ENCODE measurements around the gene MTREX. TPM values are rescaled to one million over a fixed set of nuclear protein-coding genes. Genes with fewer than 3 reads are reported as not detected.

MTREX gene
- total and polyA plus RNA-seq, 2 of the 8 experiments (the other 6 are each of a cell fraction or from before 2014, with no cell fraction given) = 16.0 to 130 TPM

GRCh38 chr5:55258339-55258738, 49.5 kb upstream of the MTREX start:
- Histone ChIP-seq H3K27ac (ENCODE audit: low read depth, low read length) (no peak overlapping the region), H4K8ac (ENCODE audit: extremely low read depth, insufficient read depth, low read length) (no peak overlapping the region), H3K27me3 (replicated peaks in 1 of 4; ENCODE audit: control insufficient read depth in 3 of 4, extremely low read depth in 1 of 4, insufficient read depth in 3 of 4, low read length in 3 of 4) (no peaks in the 10 kb centered on the region), H3K56ac (replicated peaks; ENCODE audit: insufficient read length, low read depth, low read length) (no peak overlapping the region), H3K36me3 (ENCODE audit: control insufficient read depth in 2 of 4, insufficient read depth in 4 of 4, low read length in 3 of 4) (peaks cover 2 to 33% (median 4%) of the 10 kb centered on the region in 4 experiments; a peak in 4 of 8 replicates), H4K5ac (ENCODE audit: insufficient read length, low read depth, low read length) (no peak overlapping the region), H2BK5ac (ENCODE audit: low read depth, low read length) (no peak overlapping the region), H4K91ac (replicated peaks; ENCODE audit: insufficient read length, low read length) (no peak overlapping the region), H3K18ac (ENCODE audit: extremely low read depth, low read length) (no peak overlapping the region), H2AK5ac (ENCODE audit: low read depth, low read length) (no peak overlapping the region), H3K79me2 (ENCODE audit: control insufficient read depth in 1 of 2, insufficient read depth in 2 of 2, low read length in 2 of 2) (no peaks in the 10 kb centered on the region), H3K9me3 (ENCODE audit: insufficient read depth in 2 of 2, low read depth in 1 of 2, low read length in 1 of 2) (no peaks in the 10 kb centered on the region), H3K9ac (replicated peaks in 1 of 4; ENCODE audit: extremely low read depth in 1 of 4, low read depth in 3 of 4, low read length in 3 of 4) (no peak overlapping the region), H4K20me1 (replicated peaks in 1 of 2; ENCODE audit: control insufficient read depth in 1 of 2, insufficient read depth in 2 of 2, low read length in 2 of 2) (no peaks in the 10 kb centered on the region), H2BK15ac (ENCODE audit: low read length) (no peak overlapping the region), H2AFZ (ENCODE audit: low read length) (no peak overlapping the region), H2BK120ac (replicated peaks; ENCODE audit: low read depth, low read length) (no peak overlapping the region), H3K4ac (replicated peaks; ENCODE audit: insufficient read length, low read depth, low read length) (no peak overlapping the region), H3K4me2 (ENCODE audit: insufficient read depth in 1 of 2, low read depth in 2 of 2, low read length in 2 of 2) (no peak overlapping the region), H2BK12ac (ENCODE audit: low read depth, low read length) (no peak overlapping the region), H3K4me3 (ENCODE audit: extremely low read depth in 1 of 4, insufficient read depth in 2 of 4, low read depth in 3 of 4, low read length in 4 of 4) (no peak overlapping the region), H3K79me1 (ENCODE audit: low read depth, low read length) (no peaks in the 10 kb centered on the region), H3K23ac (ENCODE audit: insufficient read length) (no peak overlapping the region), H3K23me2 (ENCODE audit: low read depth, low read length) (no peaks in the 10 kb centered on the region), H3K4me1 (replicated peaks in 1 of 4; ENCODE audit: control insufficient read depth in 3 of 4, insufficient read depth in 4 of 4, low read length in 3 of 4) (no peaks in the 10 kb centered on the region), H3K14ac (ENCODE audit: insufficient read length) (no peak overlapping the region), H2BK20ac (ENCODE audit: low read length) (no peak overlapping the region)
- DNase-seq (ENCODE audit: low read depth in 1 of 2, low spot score in 2 of 2) = no peak
- TF ChIP-seq TCF12 (IDR thresholded peaks at IDR 0.05; ENCODE audit: low read depth, low read length) = no peak
- ChIA-PET POLR2A (ENCODE audit: partially characterized antibody) (no interaction called here), CTCF (ENCODE audit: partially characterized antibody) (interaction anchor here (0.6 to 2.0 kb wide), 2 partner anchors 435 to 790 kb away, joined by 3 to 5 read pairs; no protein-coding TSS in a partner anchor)
- FAIRE-seq = no peak
- 91% methylated on average over 3 of the region's 3 CpGs; no CpG with 5 or more reads in 1 of the 2 experiments for WGBS, 2 experiments (ENCODE audit: extremely low coverage in 1 of 2, insufficient coverage in 1 of 2, insufficient read length in 1 of 2, insufficient replicate concordance in 2 of 2, low coverage in 1 of 2, low lambda C conversion rate in 2 of 2, missing lambda C conversion rate in 1 of 2)
